IMR-90 (cell line): ENCODE data around the gene TRAF4. TPM values are rescaled to one million over a fixed set of nuclear protein-coding genes. Genes with fewer than 3 reads are reported as not detected.

ENCODE experiments used
- ATAC-seq: fragments of 200-7000 bp; cut with Tn5 transposase; 2 replicates; pipeline ENCODE4 v1.9.1; 2020; ENCODE audit warnings: low read depth, mild to moderate bottlenecking, moderate library complexity
- BruUV-seq: library from RNA; stranded (reverse); fragments of 400-500 nt; replicated peaks from 2 replicates; lab custom pipeline; 2021; lab: Mats Ljungman, UMichigan
- CTCF ChIA-PET: fragments of 300-600 bp; formaldehyde crosslinking; extraction: SDS; loops from one replicate; lab custom pipeline; 2021; ENCODE audit warnings: antibody characterized with exemption; lab: Yijun Ruan, JAX
- POLR2A ChIA-PET: fragments of 300-600 bp; sonication (Branson Sonifier 250); formaldehyde crosslinking; loops from one replicate; lab custom pipeline; 2022; ENCODE audit warnings: antibody characterized with exemption; ENCODE audit not compliant: unreplicated experiment; lab: Charles Lee
- DNase-seq: peaks from one replicate; pipeline ENCODE4 v3.0.0; 2013
- H2AFZ ChIP-seq: replicated peaks from 2 replicates; pipeline ENCODE3; 2013; ENCODE audit warnings: low read length, mild to moderate bottlenecking; ENCODE audit not compliant: poor library complexity
- H2AK5ac ChIP-seq: 2 replicates; pipeline ENCODE4 v1.6.1; 2013; ENCODE audit warnings: low read depth, low read length, inconsistent platforms
- H2AK9ac ChIP-seq: replicated peaks from 2 replicates; pipeline ENCODE3; 2013; ENCODE audit warnings: mild to moderate bottlenecking, low read depth, low read length, moderate library complexity; ENCODE audit not compliant: poor library complexity
- H2BK120ac ChIP-seq: 2 replicates; pipeline ENCODE4 v1.6.1; 2013; ENCODE audit warnings: low read depth, low read length, inconsistent platforms
- H2BK15ac ChIP-seq: 3 replicates; pipeline ENCODE4 v1.6.1; 2013; ENCODE audit warnings: low read depth, low read length, inconsistent platforms
- H2BK20ac ChIP-seq: 2 replicates; pipeline ENCODE4 v1.6.1; 2013; ENCODE audit warnings: low read depth, mild to moderate bottlenecking, inconsistent platforms, low read length, moderate library complexity
- H2BK5ac ChIP-seq: 2 replicates; pipeline ENCODE4 v1.6.1; 2013; ENCODE audit warnings: mild to moderate bottlenecking, low read depth, low read length, inconsistent platforms; ENCODE audit not compliant: poor library complexity, severe bottlenecking
- H3K14ac ChIP-seq: replicated peaks from 2 replicates; pipeline ENCODE4 v1.6.1; 2013; ENCODE audit warnings: low read depth, low read length, inconsistent platforms
- H3K18ac ChIP-seq: 2 replicates; pipeline ENCODE4 v1.6.1; 2013; ENCODE audit warnings: low read depth, low read length, control low read depth
- H3K23ac ChIP-seq: 2 replicates; pipeline ENCODE4 v1.6.1; 2013; ENCODE audit warnings: low read depth, low read length, inconsistent platforms
- H3K27ac ChIP-seq: 2 replicates; pipeline ENCODE4 v1.5.1; 2013; ENCODE audit warnings: mild to moderate bottlenecking, control low read depth, low read length; ENCODE audit not compliant: insufficient read depth
- H3K27me3 ChIP-seq: 2 replicates; pipeline ENCODE4 v1.6.1; 2013; ENCODE audit warnings: low read length; ENCODE audit not compliant: control insufficient read depth, insufficient read depth
- H3K36me3 ChIP-seq: 2 replicates; pipeline ENCODE4 v1.6.1; 2013; ENCODE audit warnings: low read length, mixed read lengths; ENCODE audit not compliant: control insufficient read depth, insufficient read depth
- H3K4ac ChIP-seq: 2 replicates; pipeline ENCODE4 v1.6.1; 2013; ENCODE audit warnings: low read depth, low read length, inconsistent platforms
- H3K4me1 ChIP-seq: 2 replicates; pipeline ENCODE4 v1.6.1; 2013; ENCODE audit warnings: low read length, mixed read lengths; ENCODE audit not compliant: control insufficient read depth, insufficient read depth
- H3K4me2 ChIP-seq: 2 replicates; pipeline ENCODE4 v1.6.1; 2013; ENCODE audit warnings: low read depth, mild to moderate bottlenecking, control low read depth, low read length, moderate library complexity
- H3K4me3 ChIP-seq: 2 replicates; pipeline ENCODE4 v1.5.1; 2013; ENCODE audit warnings: low read depth, mild to moderate bottlenecking, control low read depth, low read length, moderate library complexity; ENCODE audit not compliant: insufficient read depth
- H3K56ac ChIP-seq: 2 replicates; pipeline ENCODE4 v1.6.1; 2013; ENCODE audit warnings: low read length, inconsistent platforms; ENCODE audit not compliant: insufficient read depth; ENCODE audit errors: extremely low read depth
- H3K79me1 ChIP-seq, 2 experiments: 2 replicates each; pipeline ENCODE4 v1.6.1; 2013; ENCODE audit warnings: low read length in 2 of 2, inconsistent platforms in 1 of 2, low read depth in 1 of 2
- H3K9ac ChIP-seq: 2 replicates; pipeline ENCODE4 v1.6.1; 2013; ENCODE audit warnings: low read depth, low read length, control low read depth
- H3K9me1 ChIP-seq: 2 replicates; pipeline ENCODE4 v1.6.1; 2013; ENCODE audit warnings: low read length, inconsistent platforms; ENCODE audit not compliant: insufficient read depth
- H3K9me3 ChIP-seq: 2 replicates; pipeline ENCODE4 v1.6.1; 2013; ENCODE audit warnings: low read length; ENCODE audit not compliant: control insufficient read depth, insufficient read depth
- H4K20me1 ChIP-seq: 2 replicates; pipeline ENCODE4 v1.6.1; 2013; ENCODE audit warnings: low read length, inconsistent platforms; ENCODE audit not compliant: insufficient read depth
- H4K5ac ChIP-seq: 2 replicates; pipeline ENCODE4 v1.6.1; 2013; ENCODE audit warnings: mild to moderate bottlenecking, low read depth, low read length, control low read depth
- H4K8ac ChIP-seq, 2 experiments: 2 replicates each; pipeline ENCODE4 v1.6.1; 2013; ENCODE audit warnings: low read depth in 2 of 2, low read length in 2 of 2, control low read depth in 1 of 2, inconsistent platforms in 1 of 2
- H4K91ac ChIP-seq: 2 replicates; pipeline ENCODE4 v1.6.1; 2013; ENCODE audit warnings: low read depth, low read length, inconsistent platforms; ENCODE audit not compliant: insufficient read depth
- BHLHE40 ChIP-seq: fragments of 150-350 bp; IDR thresholded peaks from 2 replicates; pipeline ENCODE4 v1.6.1; 2016; ENCODE audit warnings: mild to moderate bottlenecking, low read depth, low read length
- CEBPB ChIP-seq: IDR thresholded peaks from 2 replicates; pipeline ENCODE4 v1.6.1; 2012; ENCODE audit warnings: low read depth, low read length, improper control_type of control experiment
- CHD1 ChIP-seq: IDR thresholded peaks from 2 replicates; pipeline ENCODE4 v1.6.1; 2012; ENCODE audit warnings: low read depth, low read length, improper control_type of control experiment
- CTCF ChIP-seq: conservative IDR thresholded peaks from 2 replicates; pipeline ENCODE4 v1.5.1; 2012; ENCODE audit warnings: mild to moderate bottlenecking, low read depth, low read length, improper control_type of control experiment
- ELK1 ChIP-seq: fragments of 150-350 bp; IDR thresholded peaks from 2 replicates; pipeline ENCODE4 v1.6.1; 2016; ENCODE audit warnings: low read depth, mild to moderate bottlenecking, low read length, moderate library complexity, borderline replicate concordance
- FOS ChIP-seq: fragments of 150-350 bp; IDR thresholded peaks from 2 replicates; pipeline ENCODE4 v1.6.1; 2016; ENCODE audit warnings: low read depth, low read length
- MAFK ChIP-seq: IDR thresholded peaks from 2 replicates; pipeline ENCODE4 v1.6.1; 2012; ENCODE audit warnings: low read depth, low read length, improper control_type of control experiment
- MAZ ChIP-seq: IDR thresholded peaks from 2 replicates; pipeline ENCODE4 v1.6.1; 2012; ENCODE audit warnings: low read depth, mild to moderate bottlenecking, low read length, improper control_type of control experiment, moderate library complexity, borderline replicate concordance
- MXI1 ChIP-seq: IDR thresholded peaks from 2 replicates; pipeline ENCODE4 v1.6.1; 2012; ENCODE audit warnings: low read depth, mild to moderate bottlenecking, low read length, moderate library complexity, borderline replicate concordance
- NFE2L2 ChIP-seq: fragments of 150-350 bp; IDR thresholded peaks from 2 replicates; pipeline ENCODE4 v1.6.1; 2016; ENCODE audit warnings: low read depth, mild to moderate bottlenecking, low read length
- POLR2A ChIP-seq: IDR thresholded peaks from 2 replicates; pipeline ENCODE4 v1.6.1; 2012; ENCODE audit warnings: mild to moderate bottlenecking, low read depth, low read length
- RAD21 ChIP-seq: IDR thresholded peaks from 2 replicates; pipeline ENCODE4 v1.6.1; 2012; ENCODE audit warnings: low read length, improper control_type of control experiment
- RCOR1 ChIP-seq: IDR thresholded peaks from 2 replicates; pipeline ENCODE4 v1.6.1; 2012; ENCODE audit warnings: mild to moderate bottlenecking, low read length, improper control_type of control experiment; ENCODE audit not compliant: insufficient replicate concordance
- RFX5 ChIP-seq: IDR thresholded peaks from 2 replicates; pipeline ENCODE4 v1.8.0; 2012; ENCODE audit warnings: low read depth, mild to moderate bottlenecking, low read length, moderate library complexity
- SMC3 ChIP-seq: fragments of 150-350 bp; IDR thresholded peaks from 2 replicates; pipeline ENCODE4 v1.6.1; 2016; ENCODE audit warnings: low read depth, mild to moderate bottlenecking, antibody characterized with exemption, low read length, moderate library complexity
- USF2 ChIP-seq: fragments of 150-350 bp; IDR thresholded peaks from 2 replicates; pipeline ENCODE4 v1.6.1; 2017; ENCODE audit warnings: mild to moderate bottlenecking, antibody characterized with exemption, low read length, low read depth
- WGBS, 2 experiments: methylation state at CpG; one replicate each; pipeline versions ENCODE4 v1.1.5 to v1.1.7; 2013; ENCODE audit warnings: missing lambda C conversion rate in 2 of 2; ENCODE audit not compliant: insufficient read length in 1 of 2; ENCODE audit errors: extremely low coverage in 2 of 2; 5-methylcytosine and 5-hydroxymethylcytosine counted together
- dilution Hi-C: fragments of 300-500 bp; cut with HindIII; formaldehyde crosslinking; loops from one replicate; pipeline ENCODE4 v1.14.3; 2018; ENCODE audit warnings: low sequenced_read_pairs; ENCODE audit not compliant: unreplicated experiment
- in situ Hi-C: fragments of 300-500 bp; cut with MboI; formaldehyde crosslinking; loops from 3 replicates; pipeline ENCODE4 v1.14.3; 2019; ENCODE audit warnings: low sequenced_read_pairs, inconsistent platforms, mixed read lengths
- intact Hi-C: fragments of 100-400 bp; cut with micrococcal nuclease; formaldehyde crosslinking; loops from 2 replicates; pipeline ENCODE4 v1.10.0; 2022
- polyA plus RNA-seq, 3 experiments: library from polyadenylated mRNA; depleted of rRNA; stranded (reverse); fragments of >200 nt; gene quantifications; 2 replicates each; pipeline ENCODE4 v1.2.3, GENCODE V29; 2012; ENCODE audit warnings: low replicate concordance in 1 of 3
- total RNA-seq: library from RNA; depleted of rRNA; stranded (reverse); fragments of >200 nt; gene quantifications from 2 replicates; pipeline ENCODE4 v1.2.3, GENCODE V29; 2012

TRAF4 gene
- total and polyA plus RNA-seq, 2 of the 4 experiments (the other 2 are of a cell fraction) = 36.9 to 63.2 TPM

GRCh38 chr17:28705074-28705659, 38.6 kb upstream of the TRAF4 start:
- Histone ChIP-seq H3K4me3 (no peak overlapping the region), H3K9ac (no peak overlapping the region), H3K4me2 (no peak overlapping the region), H3K27ac (no peak overlapping the region), H3K4ac (no peak overlapping the region), H2BK20ac (no peak overlapping the region), H2AFZ (no peak overlapping the region), H3K9me1 (peaks cover 8% of the 10 kb centered on the region), H3K18ac (no peak overlapping the region), H3K23ac (no peak overlapping the region), H3K56ac (no peak overlapping the region), H2BK15ac (no peak overlapping the region), H4K5ac (no peak overlapping the region), H3K27me3 (no peaks in the 10 kb centered on the region), H2BK5ac (no peak overlapping the region), H4K20me1 (no peaks in the 10 kb centered on the region; the same call in 1 of the 2 replicates), H3K36me3 (peaks cover 56% of the 10 kb centered on the region), H3K14ac (no peak overlapping the region), H2BK120ac (no peak overlapping the region), H4K91ac (no peak overlapping the region), H4K8ac (no peak overlapping the region), H3K9me3 (no peaks in the 10 kb centered on the region), H3K79me1 (peaks cover 6 to 8% of the 10 kb centered on the region in 2 experiments), H3K4me1 (peaks cover 2% of the 10 kb centered on the region; the same call in 1 of the 2 replicates), H2AK9ac (no peak overlapping the region), H2AK5ac (no peak overlapping the region)
- CTCF ChIA-PET = no interaction called here
- dilution Hi-C loops = no loop called here
- intact Hi-C loops = no loop called here
- 73% methylated on average over 3 of the region's 5 CpGs; no CpG with 5 or more reads in 1 of the 2 experiments for WGBS, 2 experiments
- no peak for ATAC-seq
- POLR2A ChIA-PET = no interaction called here
- DNase-seq = no peak
- no TSS peak for BruUV-seq
- in situ Hi-C loops = no loop called here
- TF ChIP-seq ELK1 = no peak
- TF ChIP-seq SMC3 = no peak
- TF ChIP-seq RFX5 = no peak
- no peak for TF ChIP-seq CHD1
- no peak for TF ChIP-seq MXI1
- TF ChIP-seq MAZ = no peak
- TF ChIP-seq BHLHE40 = no peak
- no peak for TF ChIP-seq MAFK
- TF ChIP-seq FOS = no peak
- TF ChIP-seq RCOR1 = no peak
- no peak for TF ChIP-seq POLR2A
- no peak for TF ChIP-seq USF2
- no peak for TF ChIP-seq CTCF
- TF ChIP-seq CEBPB = no peak
- no peak for TF ChIP-seq NFE2L2
- no peak for TF ChIP-seq RAD21
